ENCODE measurements around the gene PLCL1. TPM values are rescaled to one million over a fixed set of nuclear protein-coding genes. Genes with fewer than 3 reads are reported as not detected.

Gene PLCL1
- total and polyA plus RNA-seq, 2 donors (not counting 3 experiments of a cell fraction or from before 2014, with no cell fraction given): 0.79 to 3.4 TPM

Other genes with a start within 250 kb of the PLCL1 start
- 8.0 and 9.9 TPM in 2 replicates for gene RFTN2, start 129.0 kb upstream of the PLCL1 start, total RNA-seq
- gene RFTN2, start 129.0 kb upstream of the PLCL1 start, polyA plus RNA-seq: 5.0 and 6.1 TPM in 2 replicates
- gene MARS2, start 99.2 kb upstream of the PLCL1 start, total RNA-seq: 5.1 and 5.3 TPM in 2 replicates
- 2.3 and 2.4 TPM in 2 replicates for gene MARS2, start 99.2 kb upstream of the PLCL1 start, polyA plus RNA-seq
- not detected in 2 replicates for gene BOLL, start 19.3 kb upstream of the PLCL1 start, total RNA-seq
- gene BOLL, start 19.3 kb upstream of the PLCL1 start, polyA plus RNA-seq: not detected in 2 replicates